ENCODE measurements around the gene PTPDC1. TPM values are rescaled to one million over a fixed set of nuclear protein-coding genes. Genes with fewer than 3 reads are reported as not detected.

The PTPDC1 gene
- total and polyA plus RNA-seq, 2 of the 4 experiments (the other 2 are of a cell fraction): 3.9 to 6.1 TPM

GRCh38 chr9:94127806-94128205, 43.5 kb downstream of the PTPDC1 start:
- BruUV-seq (replicated peaks): no TSS peak
- no peaks in the 10 kb centered on the region for H3K4me1 ChIP-seq (ENCODE audit: control insufficient read depth, insufficient read depth, low read length)
- peaks cover 12% of the 10 kb centered on the region for H3K9me3 ChIP-seq (ENCODE audit: control insufficient read depth, insufficient read depth, low read length)
- no peak overlapping the region for H2AFZ ChIP-seq (replicated peaks; ENCODE audit: low read length, poor library complexity)
- H4K91ac ChIP-seq (ENCODE audit: insufficient read depth, low read depth, low read length): no peak overlapping the region
- intact Hi-C loops (cut with micrococcal nuclease) (no loop called here), in situ Hi-C loops (cut with MboI; ENCODE audit: low sequenced_read_pairs) (no loop called here), dilution Hi-C loops (cut with HindIII; ENCODE audit: low sequenced_read_pairs, unreplicated experiment) (no loop called here)
- no peak for TF ChIP-seq RCOR1 (IDR thresholded peaks at IDR 0.05; ENCODE audit: insufficient replicate concordance, low read length)
- no peak for TF ChIP-seq CEBPB (IDR thresholded peaks at IDR 0.05; ENCODE audit: low read depth, low read length)
- no peak for TF ChIP-seq ELK1 (IDR thresholded peaks at IDR 0.05; ENCODE audit: borderline replicate concordance, low read depth, low read length)
- TF ChIP-seq NFE2L2 (IDR thresholded peaks at IDR 0.05; ENCODE audit: low read depth, low read length): no peak
- TF ChIP-seq CTCF (conservative IDR thresholded peaks at IDR 0.05; ENCODE audit: low read depth, low read length): no peak
- no peak for TF ChIP-seq MXI1 (IDR thresholded peaks at IDR 0.05; ENCODE audit: borderline replicate concordance, low read depth, low read length)
- no peak for TF ChIP-seq SMC3 (IDR thresholded peaks at IDR 0.05; ENCODE audit: low read depth, low read length)
- no peak for TF ChIP-seq BHLHE40 (IDR thresholded peaks at IDR 0.05; ENCODE audit: low read depth, low read length)
- TF ChIP-seq POLR2A (IDR thresholded peaks at IDR 0.05; ENCODE audit: low read depth, low read length): no peak
- H4K20me1 ChIP-seq (ENCODE audit: insufficient read depth, low read length): no peaks in the 10 kb centered on the region
- ChIA-PET CTCF (no interaction called here), POLR2A (ENCODE audit: unreplicated experiment) (no interaction called here)
- H4K8ac ChIP-seq (ENCODE audit: low read depth in 2 of 2, low read length in 2 of 2): no peak overlapping the region
- no peak overlapping the region for H2AK9ac ChIP-seq (replicated peaks; ENCODE audit: low read depth, low read length, poor library complexity)
- no peak overlapping the region for H4K5ac ChIP-seq (ENCODE audit: low read depth, low read length)
- H3K23ac ChIP-seq (ENCODE audit: low read depth, low read length): no peak overlapping the region
- no peak for DNase-seq
- no peak overlapping the region for H2BK5ac ChIP-seq (ENCODE audit: low read depth, low read length, poor library complexity, severe bottlenecking)
- H3K4me2 ChIP-seq (ENCODE audit: low read depth, low read length): no peak overlapping the region
- no peak for ATAC-seq (ENCODE audit: low read depth)
- H3K79me1 ChIP-seq (ENCODE audit: low read depth in 1 of 2, low read length in 2 of 2): no peaks in the 10 kb centered on the region
- no peaks in the 10 kb centered on the region for H3K27me3 ChIP-seq (ENCODE audit: control insufficient read depth, insufficient read depth, low read length)
- H3K36me3 ChIP-seq (ENCODE audit: control insufficient read depth, insufficient read depth, low read length): no peaks in the 10 kb centered on the region
- no peak overlapping the region for H3K9ac ChIP-seq (ENCODE audit: low read depth, low read length)
- H2BK20ac ChIP-seq (ENCODE audit: low read depth, low read length): no peak overlapping the region
- H3K56ac ChIP-seq (ENCODE audit: extremely low read depth, insufficient read depth, low read length): no peak overlapping the region
- H3K4me3 ChIP-seq (ENCODE audit: insufficient read depth, low read depth, low read length): no peak overlapping the region
- H3K27ac ChIP-seq (ENCODE audit: insufficient read depth, low read length): no peak overlapping the region
- no peak overlapping the region for H3K18ac ChIP-seq (ENCODE audit: low read depth, low read length)
- no peaks in the 10 kb centered on the region for H3K9me1 ChIP-seq (ENCODE audit: insufficient read depth, low read length)
- no peak overlapping the region for H3K4ac ChIP-seq (ENCODE audit: low read depth, low read length)
- H2BK15ac ChIP-seq (ENCODE audit: low read depth, low read length): no peak overlapping the region
- H2AK5ac ChIP-seq (ENCODE audit: low read depth, low read length): no peak overlapping the region
- no peak overlapping the region for H3K14ac ChIP-seq (replicated peaks; ENCODE audit: low read depth, low read length)
- H2BK120ac ChIP-seq (ENCODE audit: low read depth, low read length): no peak overlapping the region
